ENCODE data around the gene PICALM. TPM values are rescaled to one million over a fixed set of nuclear protein-coding genes. Genes with fewer than 3 reads are reported as not detected.
"Not testable (repeated sequence)": the region's sequence is repeated elsewhere in the genome, so short reads cannot be mapped to it uniquely, and the experiment has no call there.

The PICALM gene
- total and polyA plus RNA-seq, 12 donors, result 33.9 to 217 (median 116) TPM

GRCh38 chr11:85935751-85936150, 133.1 kb downstream of the PICALM start:
- Histone ChIP-seq H3K27ac (no peak overlapping the region), H3K9me3 (replicated peaks in 1 of 3) (no peaks in the 10 kb centered on the region), H3K4me3 (no peak overlapping the region), H3K36me3 (replicated peaks in 1 of 2) (no peaks in the 10 kb centered on the region), H3K27me3 (no peaks in the 10 kb centered on the region), H3K4me1 (replicated peaks in 1 of 2) (no peaks in the 10 kb centered on the region)
- WGBS, 4 donors, result 92 to 99% (median 95%) methylated on average over 6 to 10 of the region's 10 CpGs
- TF ChIP-seq POLR2A (IDR thresholded peaks at IDR 0.05) (no peak), CTCF (IDR thresholded peaks at IDR 0.05) (no peak)
- intact Hi-C loops (cut with DNase I), result loop anchor here in 1 of 2 donors (5.0 kb wide), 1 partner anchor 78 kb away; the partner anchor contains the start of gene CCDC83
- DNase-seq, result no peak

GRCh38 chr11:85934596-85935169, 134.2 kb downstream of the PICALM start:
- intact Hi-C loops (cut with DNase I), result loop anchor here in 1 of 2 donors (5.0 kb wide), 1 partner anchor 77 kb away; the partner anchor contains the start of gene CCDC83
- Histone ChIP-seq H3K27me3 (no peaks in the 10 kb centered on the region), H3K27ac (no peak overlapping the region), H3K9me3 (replicated peaks in 1 of 3) (no peaks in the 10 kb centered on the region), H3K4me1 (replicated peaks in 1 of 2) (no peaks in the 10 kb centered on the region), H3K4me3 (peak overlapping the region in 1 of 4 donors; percentile 26), H3K36me3 (replicated peaks in 1 of 2) (no peaks in the 10 kb centered on the region)
- peak in 4 of 7 donors; percentile 34 to 56 (median 37) for DNase-seq
- 41 to 63% (median 53%) methylated on average over 11 to 47 of the region's 47 CpGs for WGBS, 4 donors
- TF ChIP-seq POLR2A (IDR thresholded peaks at IDR 0.05), result no peak
- TF ChIP-seq CTCF (IDR thresholded peaks at IDR 0.05), result no peak

- Histone ChIP-seq H3K27ac (no peak overlapping the region), H3K4me3 (no peak overlapping the region), H3K9me3 (replicated peaks in 1 of 3) (no peaks in the 10 kb centered on the region), H3K27me3 (no peaks in the 10 kb centered on the region), H3K4me1 (replicated peaks in 1 of 2) (no peaks in the 10 kb centered on the region), H3K36me3 (replicated peaks in 1 of 2) (no peaks in the 10 kb centered on the region)
- 84 to 93% (median 90%) methylated on average over 11 of the region's 11 CpGs for WGBS, 4 donors
- intact Hi-C loops (cut with DNase I), result no loop called here
- no peak for DNase-seq
- TF ChIP-seq CTCF (IDR thresholded peaks at IDR 0.05) (no peak), POLR2A (IDR thresholded peaks at IDR 0.05) (no peak)
Measured at GRCh38 chr11:85930879-85931366, 138.0 kb downstream of the PICALM start.

GRCh38 chr11:85926653-85927214, 142.2 kb downstream of the PICALM start:
- intact Hi-C loops (cut with DNase I); H3K27ac ChIP-seq: not testable (repeated sequence)
- 83 to 90% (median 87%) methylated on average over 2 of the region's 2 CpGs for WGBS, 4 donors

More at GRCh38 chr11:85926653-85927214, 142.2 kb downstream of the PICALM start:
- not testable (repeated sequence) for H3K9me3 ChIP-seq (replicated peaks in 1 of 3); H3K27me3 ChIP-seq; DNase-seq; H3K4me3 ChIP-seq; H3K36me3 ChIP-seq (replicated peaks in 1 of 2); H3K4me1 ChIP-seq (replicated peaks in 1 of 2)

Data from adrenal gland (tissue), 12 donors.